ENCODE data around the gene SUZ12. TPM values are rescaled to one million over a fixed set of nuclear protein-coding genes. Genes with fewer than 3 reads are reported as not detected.

SUZ12 gene
- total RNA-seq, 1 donor from 2014 or later = 29.8 TPM

DNA sequence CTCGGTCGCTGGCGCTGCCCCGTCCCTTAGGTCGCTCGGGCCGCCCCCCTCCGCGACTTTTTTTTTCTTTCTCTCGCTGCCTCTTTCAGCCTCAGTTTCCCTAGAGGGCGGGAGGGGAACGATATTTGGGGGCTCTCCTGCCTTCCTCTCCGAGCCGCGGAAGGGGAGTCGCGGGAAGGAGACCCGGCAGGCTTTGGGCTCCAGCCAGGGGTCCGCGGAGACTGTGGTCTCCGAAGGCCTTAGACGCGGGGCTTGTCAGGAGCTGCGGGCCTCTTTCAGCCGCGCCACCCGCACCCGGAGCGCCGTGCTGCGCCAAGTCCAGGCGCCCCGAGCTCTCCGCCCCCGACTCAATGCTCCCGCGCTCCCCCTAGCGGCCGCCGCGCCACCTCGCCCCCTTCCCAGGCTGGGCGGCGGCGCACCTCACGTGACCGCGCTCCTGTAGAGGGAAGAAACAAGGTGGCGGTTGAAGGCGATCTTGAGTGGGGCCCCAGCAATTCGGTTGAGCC is 70.2 kb downstream of the SUZ12 start, which contains the start of gene LRRC37B:
TSS of gene LRRC37B (plus strand) at position 427 of the 506 bp plus-strand sequence. CDS start 14,010 bp downstream, outside the sequence.
- H3K4me3 Mint-ChIP-seq = peak within 1 kb of the TSS; percentile 94
- H3K27ac Mint-ChIP-seq = peak within 1 kb of the TSS; percentile 85
- peak; percentile 98 for TF ChIP-seq CTCF (conservative IDR thresholded peaks at IDR 0.05)
- H3K36me3 Mint-ChIP-seq = peaks cover 3% of the 10 kb centered on the region
- H3K9me3 Mint-ChIP-seq = no peaks in the 10 kb centered on the region
- peak; percentile 95 for DNase-seq (ENCODE audit: extremely low spot score, unreplicated experiment)
- no peaks in the 10 kb centered on the region for H3K27me3 Mint-ChIP-seq
- peaks cover 19% of the 10 kb centered on the region for H3K4me1 Mint-ChIP-seq (ENCODE audit: unreplicated experiment)

- Mint-ChIP-seq H3K9me3 (no peaks in the 10 kb centered on the region), H3K27me3 (no peaks in the 10 kb centered on the region), H3K27ac (peak overlapping the region; percentile 85), H3K4me3 (peak overlapping the region; percentile 94), H3K36me3 (peaks cover 5% of the 10 kb centered on the region), H3K4me1 (ENCODE audit: unreplicated experiment) (peaks cover 19% of the 10 kb centered on the region)
- no peak for TF ChIP-seq CTCF (conservative IDR thresholded peaks at IDR 0.05)
- DNase-seq (ENCODE audit: extremely low spot score, unreplicated experiment) = no peak
These were observed 70.9 kb downstream of the SUZ12 start for GRCh38 chr17:32007463-32008298.

GRCh38 chr17:32009262-32009542 is 72.4 kb downstream of the SUZ12 start:
- no peak for DNase-seq (ENCODE audit: extremely low spot score, unreplicated experiment)
- TF ChIP-seq CTCF (conservative IDR thresholded peaks at IDR 0.05) = no peak
- H3K9me3 Mint-ChIP-seq = no peaks in the 10 kb centered on the region
- peaks cover 15% of the 10 kb centered on the region for H3K36me3 Mint-ChIP-seq
- H3K27ac Mint-ChIP-seq = peak overlapping the region; percentile 85
- peak overlapping the region; percentile 94 for H3K4me3 Mint-ChIP-seq
- peaks cover 19% of the 10 kb centered on the region for H3K4me1 Mint-ChIP-seq (ENCODE audit: unreplicated experiment)
- no peaks in the 10 kb centered on the region for H3K27me3 Mint-ChIP-seq

DNA sequence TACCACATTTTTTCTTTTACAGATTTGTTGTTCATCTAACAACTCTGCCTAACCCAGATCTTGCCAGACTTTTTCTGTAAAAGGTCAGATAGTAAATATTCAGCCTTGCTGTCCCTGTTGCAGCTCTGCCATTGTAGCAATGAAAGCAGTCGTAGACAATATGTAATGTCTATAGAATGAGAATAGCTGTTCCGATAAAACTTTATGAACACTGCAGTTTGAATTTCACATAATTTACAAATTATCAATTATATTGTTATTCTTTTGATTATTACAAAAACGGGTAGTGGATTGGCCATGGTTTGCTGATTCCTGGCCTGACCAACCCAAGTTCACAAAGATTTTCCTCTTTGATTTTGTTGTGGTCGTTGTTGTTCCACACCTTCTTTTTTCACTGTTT is 73.3 kb downstream of the SUZ12 start:
- Mint-ChIP-seq H3K4me3 (peak overlapping the region; percentile 94), H3K9me3 (no peaks in the 10 kb centered on the region), H3K4me1 (ENCODE audit: unreplicated experiment) (peaks cover 19% of the 10 kb centered on the region), H3K27me3 (no peaks in the 10 kb centered on the region), H3K36me3 (peaks cover 15% of the 10 kb centered on the region), H3K27ac (no peak overlapping the region)
- TF ChIP-seq CTCF (conservative IDR thresholded peaks at IDR 0.05) = no peak
- DNase-seq (ENCODE audit: extremely low spot score, unreplicated experiment) = no peak

GRCh38 chr17:32015245-32016013 is 78.6 kb downstream of the SUZ12 start:
- H3K9me3 Mint-ChIP-seq = no peaks in the 10 kb centered on the region
- TF ChIP-seq CTCF (conservative IDR thresholded peaks at IDR 0.05) = no peak
- no peak overlapping the region for H3K4me3 Mint-ChIP-seq
- peaks cover 8% of the 10 kb centered on the region for H3K4me1 Mint-ChIP-seq (ENCODE audit: unreplicated experiment)
- no peak overlapping the region for H3K27ac Mint-ChIP-seq
- no peaks in the 10 kb centered on the region for H3K27me3 Mint-ChIP-seq
- no peak for DNase-seq (ENCODE audit: extremely low spot score, unreplicated experiment)
- H3K36me3 Mint-ChIP-seq = peaks cover 19% of the 10 kb centered on the region

Measured in type B pancreatic cell (in vitro differentiated cells).